NCI-H526 (cell line): ENCODE measurements around the gene ALPK3.

Experiments
- DNase-seq, 2 experiments: peaks; one replicate each; lab custom pipeline; 2025; lab: John Stamatoyannopoulos, UW

The ALPK3 gene

DNA sequence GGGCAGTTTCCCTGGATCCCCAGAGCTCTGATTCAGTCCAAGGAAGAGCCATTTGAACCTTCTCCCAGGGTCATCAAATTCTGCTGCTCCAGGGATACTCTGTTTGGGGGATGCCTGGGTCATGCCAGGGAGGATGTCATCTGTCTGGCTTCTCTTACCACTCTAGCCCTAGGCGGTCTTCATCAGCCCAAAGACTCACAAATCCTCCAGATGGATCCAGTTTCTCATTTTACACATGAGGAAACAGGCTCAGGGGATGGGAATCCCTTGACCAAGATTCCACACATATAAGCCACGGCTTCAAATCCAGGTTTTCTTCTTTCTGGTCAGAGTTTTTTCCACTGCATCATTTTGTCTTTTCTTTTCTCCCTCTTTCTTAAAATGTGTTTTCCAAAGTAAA is 104.0 kb downstream of the ALPK3 start:
- DNase-seq, result no peak

DNA sequence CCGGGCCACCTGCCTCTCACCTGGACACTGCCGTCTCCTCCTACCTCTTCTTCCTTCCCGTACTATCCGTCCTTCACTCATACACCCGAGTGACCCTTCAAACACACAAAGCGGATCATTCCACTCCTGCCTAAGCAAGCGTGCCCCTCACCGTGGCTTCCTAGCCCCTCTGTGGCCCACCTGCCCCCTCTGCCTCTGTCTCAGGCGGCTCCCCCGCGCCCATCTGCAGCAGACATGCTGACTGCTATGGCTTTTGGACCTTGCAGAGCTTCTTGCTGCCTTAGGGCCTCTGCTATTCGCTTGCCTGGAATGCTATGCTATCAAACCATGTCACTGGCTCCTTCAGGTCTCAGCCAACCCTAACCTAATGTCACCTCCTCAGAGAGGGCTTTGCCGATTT is 105.4 kb downstream of the ALPK3 start:
- no peak for DNase-seq
